GM18517 (cell line): ENCODE results near the gene NR1H3.

Experiments used
- ATAC-seq: cut with Tn5 transposase; IDR thresholded peaks from one replicate; pipeline ENCODE4 v1.9.1; 2021; ENCODE audit warnings: mild to moderate bottlenecking, moderate library complexity; ENCODE audit not compliant: unreplicated experiment

NR1H3 gene

GRCh38 chr11:47243454-47243853, 14.3 kb upstream of the NR1H3 start:
- no peak for ATAC-seq

DNA sequence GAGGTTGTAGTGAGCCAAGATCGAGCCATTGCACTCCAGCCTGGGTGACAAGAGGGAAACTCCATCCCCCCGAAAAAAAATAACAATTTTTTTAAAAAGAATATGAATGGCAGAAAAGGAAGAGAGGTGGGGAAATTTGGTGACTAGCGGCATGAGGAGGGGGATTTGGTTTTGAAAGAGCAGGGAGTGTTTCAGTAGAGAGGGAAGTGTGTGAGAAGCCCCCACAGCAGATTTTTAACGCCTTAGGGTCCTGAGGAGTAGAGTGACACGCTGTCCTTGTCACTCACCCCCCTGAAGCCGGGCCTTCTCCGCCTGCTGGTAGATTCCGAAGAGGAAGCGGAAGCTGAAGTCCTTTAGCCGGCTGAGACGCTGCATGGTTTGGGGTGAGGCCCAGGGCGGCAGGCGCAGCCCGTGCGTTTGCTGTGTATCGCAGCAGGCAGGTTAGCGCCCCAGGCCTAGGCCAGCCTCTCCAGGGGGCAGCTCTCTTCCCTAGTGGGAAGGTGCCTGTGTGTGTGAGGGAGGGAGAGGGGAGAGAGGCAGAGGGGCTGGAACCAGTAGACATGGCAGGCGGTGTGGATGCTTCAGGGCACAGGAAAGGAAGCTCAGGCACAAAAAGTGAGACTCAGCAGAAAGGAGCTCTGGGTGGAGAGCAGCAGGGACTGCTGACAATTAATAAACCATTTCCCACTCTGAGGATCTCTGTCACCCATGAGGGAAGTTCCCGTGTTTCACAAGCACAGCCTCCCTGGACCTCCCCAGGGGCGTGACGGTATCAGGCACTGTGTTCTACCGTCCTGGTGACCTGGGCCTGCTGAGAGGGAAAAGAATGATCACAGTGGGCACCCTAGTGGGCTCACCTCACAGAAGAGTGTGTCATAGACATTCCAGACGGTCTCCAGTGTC, 13.1 kb upstream of the NR1H3 start:
- ATAC-seq: no peak

GRCh38 chr11:47245611-47246357, 12.0 kb upstream of the NR1H3 start:
- ATAC-seq: no peak

- no peak for ATAC-seq
Measured at GRCh38 chr11:47247502-47247901, 10.3 kb upstream of the NR1H3 start.

- ATAC-seq: peak; percentile 33
Measured at GRCh38 chr11:47248304-47248663, 9.5 kb upstream of the NR1H3 start.

DNA sequence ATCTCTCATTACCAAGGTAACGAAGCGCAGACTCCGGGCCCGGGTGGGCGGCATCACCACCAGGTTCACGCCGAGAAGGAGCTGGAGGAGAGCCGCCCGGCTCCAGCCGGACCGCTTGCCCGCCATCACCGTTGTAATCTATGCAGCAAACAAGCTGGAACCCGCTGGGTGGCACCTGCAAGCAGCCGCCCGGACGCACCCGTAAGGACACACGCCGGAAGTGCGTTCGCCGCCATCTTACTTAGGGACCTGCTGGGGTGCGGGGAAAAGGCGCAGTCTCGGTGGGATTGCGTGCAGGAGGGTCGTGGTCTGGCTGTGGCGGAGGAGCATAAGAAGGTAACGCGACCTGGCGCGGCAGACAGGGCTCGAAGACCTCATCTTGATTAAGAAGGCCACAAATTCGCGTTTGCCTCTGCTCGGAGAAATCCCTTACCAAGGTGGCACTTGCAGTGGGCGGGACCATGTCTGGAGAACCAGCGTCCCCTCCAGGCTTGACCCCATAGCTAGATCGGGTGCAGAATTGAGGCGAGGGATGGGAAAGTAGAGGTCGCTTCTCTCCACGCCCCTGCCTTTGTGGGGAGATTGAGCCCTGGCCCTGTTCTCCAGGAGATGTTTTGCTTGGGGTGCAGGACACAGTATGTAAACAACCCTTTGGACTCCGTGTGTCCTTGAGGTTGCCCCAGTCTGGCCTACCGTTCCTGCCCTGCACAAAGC, 9.0 kb upstream of the NR1H3 start, which contains the start of gene ACP2:
TSS of gene ACP2 (minus strand) at position 151 of the 714 bp plus-strand sequence. CDS start at position 126, 25 bp downstream.
- ATAC-seq: peak; percentile 85

- ATAC-seq: no peak
Measured at GRCh38 chr11:47249378-47249715, 8.4 kb upstream of the NR1H3 start.

- ATAC-seq: no peak
Measured at GRCh38 chr11:47251751-47252150, 6.0 kb upstream of the NR1H3 start.

DNA sequence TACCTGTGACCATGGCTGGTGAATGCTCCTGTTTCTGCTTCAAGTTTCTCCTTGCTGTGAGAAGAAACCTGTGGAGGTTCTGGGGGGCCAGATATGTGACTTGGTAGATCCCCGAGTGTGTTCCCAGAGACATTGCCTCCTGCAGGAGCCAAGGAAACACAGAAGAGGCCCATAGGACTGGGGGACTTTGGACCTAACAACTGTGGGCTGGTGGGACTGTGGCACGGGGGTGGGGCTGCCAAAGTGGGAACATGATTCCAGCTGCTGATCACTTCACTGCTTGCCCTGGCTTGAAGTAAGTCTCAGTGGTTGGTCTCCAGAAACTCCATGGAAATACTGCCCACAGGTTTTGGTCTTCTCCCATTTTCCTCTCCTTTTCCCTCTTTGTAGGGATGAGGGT, 4.1 kb upstream of the NR1H3 start:
- ATAC-seq: no peak

- no peak for ATAC-seq
Measured at GRCh38 chr11:47254386-47254785, 3.4 kb upstream of the NR1H3 start.

GRCh38 chr11:47256374-47256773, 1.4 kb upstream of the NR1H3 start:
- no peak for ATAC-seq

DNA sequence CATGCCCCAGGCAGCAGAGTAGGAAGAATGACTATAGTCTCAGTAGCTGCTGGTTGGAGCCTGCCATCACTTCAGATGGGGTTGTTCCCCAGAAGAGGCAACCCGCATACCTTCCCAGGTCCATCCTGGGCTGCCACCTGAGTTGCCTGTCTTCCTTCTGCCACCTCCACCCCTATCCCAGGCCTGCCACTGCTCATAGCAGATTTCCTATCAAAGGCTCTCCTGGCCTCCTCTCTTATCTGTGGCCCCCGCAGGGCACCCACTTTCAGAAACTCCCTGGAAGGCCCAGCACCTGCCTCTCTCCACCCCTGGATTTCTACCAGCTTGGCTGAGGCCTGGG, 649 bp upstream of the NR1H3 start:
- no peak for ATAC-seq

GRCh38 chr11:47258317-47258902, 614 bp downstream of the NR1H3 start:
- no peak for ATAC-seq

DNA sequence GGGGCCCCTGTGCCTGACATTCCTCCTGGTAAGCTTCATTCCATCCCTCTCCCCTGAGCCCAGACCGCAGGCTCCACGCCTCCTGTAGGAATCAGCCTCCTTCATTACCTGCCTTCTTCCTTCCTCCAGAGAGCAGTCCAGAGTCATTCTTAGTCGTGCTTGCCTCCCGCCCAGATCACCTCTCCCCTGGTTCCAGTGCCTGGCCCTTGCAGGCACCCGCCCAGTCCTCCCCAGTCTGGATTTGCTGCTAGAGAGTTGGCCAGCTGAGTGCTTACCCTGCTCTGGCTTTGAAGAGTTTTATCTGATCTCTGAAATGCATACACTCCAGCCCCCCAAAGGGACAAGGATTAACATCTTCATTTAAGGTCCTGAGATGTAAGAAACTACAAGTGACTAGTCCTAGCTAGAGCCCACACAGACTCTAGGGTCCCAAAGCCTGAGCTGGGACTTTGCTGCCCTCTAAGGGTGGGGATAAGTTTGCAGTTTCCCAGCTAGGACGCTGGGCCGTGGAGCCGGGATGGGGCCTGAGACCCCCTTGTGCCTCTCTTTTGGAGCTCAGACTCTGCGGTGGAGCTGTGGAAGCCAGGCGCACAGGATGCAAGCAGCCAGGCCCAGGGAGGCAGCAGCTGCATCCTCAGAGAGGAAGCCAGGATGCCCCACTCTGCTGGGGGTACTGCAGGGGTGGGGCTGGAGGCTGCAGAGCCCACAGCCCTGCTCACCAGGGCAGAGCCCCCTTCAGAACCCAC, 1.6 kb downstream of the NR1H3 start:
- no peak for ATAC-seq

DNA sequence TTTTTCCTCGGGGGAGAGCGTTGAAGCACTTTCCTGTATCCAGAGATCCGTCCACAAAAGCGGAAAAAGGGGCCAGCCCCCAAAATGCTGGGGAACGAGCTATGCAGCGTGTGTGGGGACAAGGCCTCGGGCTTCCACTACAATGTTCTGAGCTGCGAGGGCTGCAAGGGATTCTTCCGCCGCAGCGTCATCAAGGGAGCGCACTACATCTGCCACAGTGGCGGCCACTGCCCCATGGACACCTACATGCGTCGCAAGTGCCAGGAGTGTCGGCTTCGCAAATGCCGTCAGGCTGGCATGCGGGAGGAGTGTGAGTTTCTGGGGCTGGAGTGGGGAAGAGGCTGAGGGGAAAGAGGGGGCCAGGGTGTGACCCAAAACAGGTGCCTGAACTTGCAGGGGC, 2.6 kb downstream of the NR1H3 start:
- ATAC-seq: no peak

GRCh38 chr11:47261291-47261800, 3.5 kb downstream of the NR1H3 start:
- no peak for ATAC-seq

DNA sequence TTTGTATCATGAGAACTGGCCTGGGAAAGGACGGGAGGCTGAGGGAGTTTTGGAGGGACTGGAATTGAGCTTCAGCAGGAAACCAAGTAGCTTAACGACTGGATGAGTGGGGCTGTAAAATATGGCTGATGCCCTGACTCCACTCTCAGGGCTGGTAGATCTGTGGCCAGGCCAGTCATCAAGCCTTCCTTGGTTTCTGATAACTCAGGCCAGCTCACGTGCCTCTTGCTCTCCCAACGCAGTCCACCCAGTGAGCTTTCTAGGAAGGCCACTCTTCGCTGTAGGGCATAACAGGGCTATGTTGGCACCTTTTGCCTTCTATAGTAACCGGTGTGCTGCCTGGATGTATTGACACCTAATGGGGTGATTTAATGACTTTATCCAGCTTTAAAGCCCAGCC, 6.3 kb downstream of the NR1H3 start:
- no peak for ATAC-seq

- ATAC-seq: no peak
Measured at GRCh38 chr11:47264521-47264920, 6.7 kb downstream of the NR1H3 start.

DNA sequence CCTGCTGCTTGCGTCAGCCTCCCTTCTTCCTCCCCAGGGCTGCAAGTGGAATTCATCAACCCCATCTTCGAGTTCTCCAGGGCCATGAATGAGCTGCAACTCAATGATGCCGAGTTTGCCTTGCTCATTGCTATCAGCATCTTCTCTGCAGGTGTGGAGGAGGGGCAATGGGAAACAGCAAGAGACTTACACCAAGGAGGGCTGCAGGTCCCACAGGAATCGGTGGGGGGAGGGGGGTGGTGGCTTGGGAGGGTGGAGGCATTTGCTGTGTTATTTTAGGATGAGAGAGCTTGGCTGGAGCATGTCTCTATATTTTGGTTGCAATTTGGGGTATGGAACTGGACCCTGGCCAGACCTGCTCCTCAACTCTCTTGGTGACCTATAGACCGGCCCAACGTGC, 10.1 kb downstream of the NR1H3 start:
- ATAC-seq: no peak

GRCh38 chr11:47268448-47269001, 10.7 kb downstream of the NR1H3 start:
- ATAC-seq: no peak
